Lower leg skin (tissue), 4 donors: ENCODE data around the gene SYT8. TPM values are rescaled to one million over a fixed set of nuclear protein-coding genes. Genes with fewer than 3 reads are reported as not detected.

Source experiments
- DNase-seq, 2 donors: peaks; one replicate each; pipeline ENCODE4 v3.0.0-alpha.2; 2019; ENCODE audit warnings: low spot score in 2 of 2
- H3K4me3 ChIP-seq: fragments of 200-600 bp; sonication (generic); 2 replicates; pipeline ENCODE4 v1.5.1; 2017; ENCODE audit warnings: mild to moderate bottlenecking, low read depth; ENCODE audit not compliant: poor library complexity, severe bottlenecking
- CTCF ChIP-seq, 3 donors: fragments of 450-650 bp; IDR thresholded peaks; one replicate each; pipeline ENCODE4 v1.5.1; 2016; ENCODE audit warnings: antibody characterized with exemption in 3 of 3, mild to moderate bottlenecking in 3 of 3, moderate library complexity in 2 of 3
- POLR2A ChIP-seq, 2 donors: fragments of 450-650 bp; IDR thresholded peaks; one replicate each; pipeline ENCODE4 v1.6.1; 2016 to 2017; ENCODE audit warnings: antibody characterized with exemption in 2 of 2, mild to moderate bottlenecking in 1 of 2, moderate library complexity in 1 of 2
- WGBS, 2 donors: methylation state at CpG; one replicate each; pipeline ENCODE4 v1.1.5; 2018; 5-methylcytosine and 5-hydroxymethylcytosine counted together
- intact Hi-C: fragments of 100-400 bp; cut with DNase I; formaldehyde crosslinking; loops from one replicate; pipeline ENCODE4 v1.15.0; 2023; ENCODE audit warnings: low total_unique reads
- total RNA-seq, 4 donors: library from RNA; depleted of rRNA; stranded (reverse); fragments of >200 nt; gene quantifications; one replicate each; pipeline ENCODE4 v1.1.0, GENCODE V29; 2016

The SYT8 gene
- total RNA-seq, 4 donors from 2014 or later: 74.1 to 177 (median 106) TPM

- TF ChIP-seq CTCF (IDR thresholded peaks at IDR 0.05) (no peak), POLR2A (IDR thresholded peaks at IDR 0.05) (no peak)
- 76 to 87% methylated on average over 1 of the region's 1 CpG for WGBS, 2 donors
- no peak for DNase-seq
- H3K4me3 ChIP-seq: no peak overlapping the region
- intact Hi-C loops: no loop called here
Observed at GRCh38 chr11:1845095-1845429, 10.3 kb downstream of the SYT8 start.

- TF ChIP-seq CTCF (IDR thresholded peaks at IDR 0.05) (no peak), POLR2A (IDR thresholded peaks at IDR 0.05) (no peak)
- WGBS, 2 donors: 77 to 81% methylated on average over 21 of the region's 21 CpGs
- DNase-seq: no peak
Observed at GRCh38 chr11:1845561-1846452, 11.0 kb downstream of the SYT8 start.

GRCh38 chr11:1846453-1846932 is 11.7 kb downstream of the SYT8 start:
- intact Hi-C loops: no loop called here
- TF ChIP-seq CTCF (IDR thresholded peaks at IDR 0.05) (no peak), POLR2A (IDR thresholded peaks at IDR 0.05) (no peak)
- DNase-seq: no peak
- no peak overlapping the region for H3K4me3 ChIP-seq
- 90 to 95% methylated on average over 8 to 9 of the region's 9 CpGs for WGBS, 2 donors

More at GRCh38 chr11:1845561-1846452, 11.0 kb downstream of the SYT8 start:
- no peak overlapping the region for H3K4me3 ChIP-seq
- intact Hi-C loops: no loop called here

- 88 to 93% methylated on average over 33 to 34 of the region's 34 CpGs for WGBS, 2 donors
- TF ChIP-seq POLR2A (IDR thresholded peaks at IDR 0.05): no peak
- TF ChIP-seq CTCF (IDR thresholded peaks at IDR 0.05): no peak
- no peak overlapping the region for H3K4me3 ChIP-seq
- DNase-seq: no peak
- intact Hi-C loops: no loop called here
Observed at GRCh38 chr11:1847006-1847735, 12.4 kb downstream of the SYT8 start.

GRCh38 chr11:1847926-1848639 is 13.3 kb downstream of the SYT8 start:
- no peak for TF ChIP-seq POLR2A (IDR thresholded peaks at IDR 0.05)
- intact Hi-C loops: no loop called here
- no peak overlapping the region for H3K4me3 ChIP-seq
- WGBS, 2 donors: 90 to 93% methylated on average over 18 of the region's 18 CpGs
- DNase-seq: no peak
